HCT116 (cell line): ENCODE measurements around the gene GMDS. TPM values are rescaled to one million over a fixed set of nuclear protein-coding genes. Genes with fewer than 3 reads are reported as not detected.

Experiments
- ATAC-seq: fragments of 200-7000 bp; cut with Tn5 transposase; 2 replicates; pipeline ENCODE4 v1.9.1; 2020; ENCODE audit warnings: mild to moderate bottlenecking, moderate library complexity
- BruUV-seq: library from RNA; stranded (reverse); fragments of 400-500 nt; replicated peaks from 2 replicates; lab custom pipeline; 2021; lab: Mats Ljungman, UMichigan
- CTCF ChIA-PET: fragments of 300-600 bp; sonication (Branson Sonifier 250); formaldehyde crosslinking; loops from one replicate; lab custom pipeline; 2021; ENCODE audit warnings: antibody characterized with exemption; lab: Charles Lee
- POLR2A ChIA-PET: fragments of 300-600, 350-600 bp; sonication (Branson Sonifier 250); formaldehyde crosslinking; loops from one replicate; lab custom pipeline; 2021; ENCODE audit warnings: antibody characterized with exemption; lab: Charles Lee
- RAD21 ChIA-PET, 2 experiments: fragments of 300-600 bp; sonication (Branson Sonifier 250); formaldehyde crosslinking; loops; one replicate each; lab custom pipeline; 2023; ENCODE audit warnings: low total read pairs in 2 of 2; ENCODE audit not compliant: uncharacterized antibody in 2 of 2, unreplicated experiment in 2 of 2, low non-redundant PET in 1 of 2; lab: Charles Lee
- DNase-seq: peaks from one replicate; pipeline ENCODE4 v3.0.0-alpha.2; 2010; ENCODE audit warnings: low read depth, low spot score
- H2AFZ ChIP-seq: fragments of 200-600 bp; shearing (Covaris generic), sonication (generic); 2 replicates; pipeline ENCODE4 v1.6.1; 2017; ENCODE audit warnings: low read depth, mixed run types, mixed read lengths, antibody characterized with exemption, low read length; ENCODE audit not compliant: poor library complexity, severe bottlenecking
- H3K27ac ChIP-seq: 2 replicates; pipeline ENCODE4 v1.5.1; 2012; ENCODE audit warnings: low read depth, low read length
- H3K27me3 ChIP-seq: fragments of 200-600 bp; sonication (generic); 2 replicates; pipeline ENCODE4 v1.6.1; 2016; ENCODE audit warnings: mixed run types, low read length, mixed read lengths; ENCODE audit not compliant: insufficient read depth
- H3K36me3 ChIP-seq, 2 experiments: fragments of 200-500 bp in 1 of 2; fragments of 200-600 bp in 1 of 2; sonication (Bioruptor generic) in 1 of 2; sonication (generic) in 1 of 2; 2 replicates each; pipeline versions ENCODE4 v1.5.1 to v1.6.1; 2014 to 2016; ENCODE audit warnings: low read length in 2 of 2, inconsistent platforms in 1 of 2, mixed read lengths in 1 of 2, mixed run types in 1 of 2; ENCODE audit not compliant: insufficient read depth in 2 of 2, control insufficient read depth in 1 of 2
- H3K4me1 ChIP-seq, 2 experiments: fragments of 200-600 bp in 1 of 2; sonication (generic) in 1 of 2; 2 replicates each; pipeline versions ENCODE4 v1.5.1 to v1.6.1; 2012 to 2017; ENCODE audit warnings: low read length in 2 of 2, inconsistent platforms in 1 of 2, mild to moderate bottlenecking in 1 of 2, mixed read lengths in 1 of 2, mixed run types in 1 of 2, moderate library complexity in 1 of 2; ENCODE audit not compliant: insufficient read depth in 2 of 2, control insufficient read depth in 1 of 2
- H3K4me2 ChIP-seq: fragments of 200-600 bp; sonication (generic); 2 replicates; pipeline ENCODE4 v1.6.1; 2017; ENCODE audit warnings: mixed run types, low read length, mixed read lengths
- H3K4me3 ChIP-seq, 2 experiments: fragments of 200-600 bp in 1 of 2; sonication (generic) in 1 of 2; replicated peaks in 1 of 2; 2 replicates each; pipeline ENCODE4 v1.5.1; 2011 to 2016; ENCODE audit warnings: low read length in 2 of 2, control low read depth in 1 of 2, low read depth in 1 of 2, mild to moderate bottlenecking in 1 of 2, mixed read lengths in 1 of 2, mixed run types in 1 of 2
- H3K79me2 ChIP-seq: fragments of 200-600 bp; sonication (generic); 2 replicates; pipeline ENCODE4 v1.6.1; 2017; ENCODE audit warnings: mild to moderate bottlenecking, mixed run types, low read length, moderate library complexity, mixed read lengths; ENCODE audit not compliant: insufficient read depth
- H3K9ac ChIP-seq: fragments of 200-600 bp; sonication (generic); 2 replicates; pipeline ENCODE4 v1.6.1; 2016; ENCODE audit warnings: low read length, mixed read lengths
- H3K9me2 ChIP-seq: fragments of 200-600 bp; sonication (generic), shearing (Covaris generic); 2 replicates; pipeline ENCODE4 v1.6.1; 2017; ENCODE audit warnings: mixed run types, mild to moderate bottlenecking, moderate library complexity; ENCODE audit not compliant: insufficient read depth
- H3K9me3 ChIP-seq, 2 experiments: fragments of 200-500 bp in 1 of 2; fragments of 200-600 bp in 1 of 2; sonication (Bioruptor generic) in 1 of 2; sonication (generic) in 1 of 2; 2 replicates each; pipeline ENCODE4 v1.6.1; 2014 to 2017; ENCODE audit warnings: low read length in 2 of 2, mixed read lengths in 2 of 2, inconsistent platforms in 1 of 2, low read depth in 1 of 2, mild to moderate bottlenecking in 1 of 2, mixed run types in 1 of 2, moderate library complexity in 1 of 2; ENCODE audit not compliant: control insufficient read depth in 1 of 2, insufficient read depth in 1 of 2
- H4K20me1 ChIP-seq: fragments of 200-600 bp; sonication (generic), shearing (Covaris generic); 2 replicates; pipeline ENCODE4 v1.6.1; 2017; ENCODE audit warnings: mixed run types, mild to moderate bottlenecking, moderate library complexity; ENCODE audit not compliant: insufficient read depth
- ELF1 ChIP-seq: IDR thresholded peaks from 2 replicates; pipeline ENCODE4 v1.6.1; 2012; ENCODE audit warnings: low read depth, borderline replicate concordance
- EZH2phosphoT487 ChIP-seq: fragments of 200-600 bp; IDR thresholded peaks from 2 replicates; pipeline ENCODE4 v1.6.1; 2018; ENCODE audit warnings: antibody characterized with exemption, borderline replicate concordance
- FOSL1 ChIP-seq: IDR thresholded peaks from 2 replicates; pipeline ENCODE4 v1.6.1; 2012; ENCODE audit warnings: low read depth
- JUND ChIP-seq: IDR thresholded peaks from 2 replicates; pipeline ENCODE4 v1.6.1; 2012
- TCF7L2 ChIP-seq: IDR thresholded peaks from 2 replicates; pipeline ENCODE4 v1.7.0; 2011; ENCODE audit warnings: borderline replicate concordance, inconsistent platforms; ENCODE audit not compliant: insufficient read depth, insufficient read length; ENCODE audit errors: extremely low read depth
- ZBTB33 ChIP-seq: IDR thresholded peaks from 2 replicates; pipeline ENCODE4 v1.6.1; 2011; ENCODE audit warnings: mild to moderate bottlenecking, low read length, moderate library complexity; ENCODE audit not compliant: insufficient replicate concordance; ENCODE audit errors: extremely low read depth
- ZNF274 ChIP-seq: fragments of 200-500 bp; sonication (Bioruptor generic); IDR thresholded peaks from 2 replicates; pipeline ENCODE4 v1.6.1; 2014; ENCODE audit warnings: mild to moderate bottlenecking, low read depth, low read length, inconsistent platforms
- intact Hi-C: fragments of 100-400 bp; cut with micrococcal nuclease; formaldehyde crosslinking; loops from 2 replicates; pipeline ENCODE4 v1.10.0; 2022
- total RNA-seq: library from RNA; stranded (reverse); gene quantifications from one replicate; pipeline ENCODE4 v1.2.1, GENCODE V29; 2021; ENCODE audit not compliant: unreplicated experiment
- TF ChIP-seq, protein P1 (sequence below), 3 experiments: fragments of 200-600 bp in 1 of 3; sonication (generic) in 1 of 3; IDR thresholded peaks in 2 of 3; conservative IDR thresholded peaks in 1 of 3; 2 replicates each; pipeline ENCODE4 v1.5.1; 2012 to 2017; ENCODE audit warnings: low read depth in 2 of 3, low read length in 2 of 3, antibody characterized with exemption in 1 of 3, borderline replicate concordance in 1 of 3, control low read depth in 1 of 3, mild to moderate bottlenecking in 1 of 3, mixed read lengths in 1 of 3, mixed run types in 1 of 3, moderate library complexity in 1 of 3; ENCODE audit not compliant: insufficient read depth in 1 of 3
- TF ChIP-seq, protein P2 (sequence below): IDR thresholded peaks from 2 replicates; pipeline ENCODE4 v1.6.1; 2012

GMDS gene
- total RNA-seq, 1 experiment from 2014 or later: 34.4 TPM

DNA sequence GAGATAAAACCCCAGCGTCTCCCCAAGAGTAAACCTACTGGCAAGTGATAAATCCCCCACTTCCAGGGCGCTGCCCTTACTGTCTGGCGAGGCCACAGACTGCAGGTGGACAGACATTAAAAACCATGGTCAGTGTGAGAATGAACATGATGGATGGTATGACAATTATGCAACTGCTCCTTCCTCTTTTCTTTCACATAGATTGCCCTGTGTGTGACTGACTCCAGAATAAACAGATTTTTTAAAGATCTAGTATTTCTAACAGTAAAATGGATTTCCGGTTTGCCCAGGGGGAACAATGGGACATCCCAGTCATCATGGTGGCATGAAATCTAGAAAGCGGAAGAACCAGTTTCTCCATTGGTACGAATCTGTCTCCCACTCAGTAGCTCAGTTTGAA, 482.0 kb downstream of the GMDS start:
- H3K4me1 ChIP-seq: peaks cover 10 to 17% of the 10 kb centered on the region in 2 experiments; a peak in 2 of 4 replicates
- H3K36me3 ChIP-seq: no peaks in the 10 kb centered on the region
- no peak overlapping the region for H3K4me3 ChIP-seq
- DNase-seq (no peak), ATAC-seq (no peak)
- TF ChIP-seq ELF1 (no peak), ZBTB33 (no peak), ZNF274 (no peak), TCF7L2 (no peak), FOSL1 (no peak), JUND (no peak), EZH2phosphoT487 (no peak)
- TF ChIP-seq, protein P1, sequence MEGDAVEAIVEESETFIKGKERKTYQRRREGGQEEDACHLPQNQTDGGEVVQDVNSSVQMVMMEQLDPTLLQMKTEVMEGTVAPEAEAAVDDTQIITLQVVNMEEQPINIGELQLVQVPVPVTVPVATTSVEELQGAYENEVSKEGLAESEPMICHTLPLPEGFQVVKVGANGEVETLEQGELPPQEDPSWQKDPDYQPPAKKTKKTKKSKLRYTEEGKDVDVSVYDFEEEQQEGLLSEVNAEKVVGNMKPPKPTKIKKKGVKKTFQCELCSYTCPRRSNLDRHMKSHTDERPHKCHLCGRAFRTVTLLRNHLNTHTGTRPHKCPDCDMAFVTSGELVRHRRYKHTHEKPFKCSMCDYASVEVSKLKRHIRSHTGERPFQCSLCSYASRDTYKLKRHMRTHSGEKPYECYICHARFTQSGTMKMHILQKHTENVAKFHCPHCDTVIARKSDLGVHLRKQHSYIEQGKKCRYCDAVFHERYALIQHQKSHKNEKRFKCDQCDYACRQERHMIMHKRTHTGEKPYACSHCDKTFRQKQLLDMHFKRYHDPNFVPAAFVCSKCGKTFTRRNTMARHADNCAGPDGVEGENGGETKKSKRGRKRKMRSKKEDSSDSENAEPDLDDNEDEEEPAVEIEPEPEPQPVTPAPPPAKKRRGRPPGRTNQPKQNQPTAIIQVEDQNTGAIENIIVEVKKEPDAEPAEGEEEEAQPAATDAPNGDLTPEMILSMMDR (IDR thresholded peaks at IDR 0.05 in 2 of 3, conservative IDR thresholded peaks at IDR 0.05 in 1 of 3; ENCODE audit: borderline replicate concordance in 1 of 3, insufficient read depth in 1 of 3, low read depth in 2 of 3, low read length in 2 of 3): no peak
- TF ChIP-seq, protein P2, sequence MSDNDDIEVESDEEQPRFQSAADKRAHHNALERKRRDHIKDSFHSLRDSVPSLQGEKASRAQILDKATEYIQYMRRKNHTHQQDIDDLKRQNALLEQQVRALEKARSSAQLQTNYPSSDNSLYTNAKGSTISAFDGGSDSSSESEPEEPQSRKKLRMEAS: no peak
- no TSS peak for BruUV-seq
- no peak overlapping the region for H3K4me2 ChIP-seq
- H3K79me2 ChIP-seq: no peaks in the 10 kb centered on the region
- no peaks in the 10 kb centered on the region for H3K27me3 ChIP-seq
- H3K9ac ChIP-seq: no peak overlapping the region
- H4K20me1 ChIP-seq: no peaks in the 10 kb centered on the region
- ChIA-PET RAD21 (no interaction called here), POLR2A (interaction anchor here (0.7 kb wide), 1 partner anchor 275 kb away, joined by 3 read pairs; no protein-coding TSS in a partner anchor), CTCF (no interaction called here)
- no peak overlapping the region for H2AFZ ChIP-seq
- H3K27ac ChIP-seq: no peak overlapping the region
- no peaks in the 10 kb centered on the region for H3K9me3 ChIP-seq
- H3K9me2 ChIP-seq: no peaks in the 10 kb centered on the region
- intact Hi-C loops: no loop called here
